Glomerular visceral epithelial cell (primary cell): ENCODE results near the gene RGS1.

Experiments used
- DNase-seq: peaks from one replicate; pipeline ENCODE4 v3.0.0-alpha.2; 2016; ENCODE audit errors: extremely low spot score

The RGS1 gene

GRCh38 chr1:192620071-192620635, 44.6 kb downstream of the RGS1 start:
- DNase-seq, result no peak

- no peak for DNase-seq
Observed at GRCh38 chr1:192626366-192627179, 51.0 kb downstream of the RGS1 start.

GRCh38 chr1:192627901-192628300, 52.3 kb downstream of the RGS1 start:
- no peak for DNase-seq

- DNase-seq, result no peak
Observed at GRCh38 chr1:192628396-192629057, 53.0 kb downstream of the RGS1 start.

- no peak for DNase-seq
Observed at GRCh38 chr1:192629612-192630011, 54.0 kb downstream of the RGS1 start.
